Fibroblast of the conjunctiva (primary cell): ENCODE results near the gene KLK7.

ENCODE experiments used
- DNase-seq: peaks from one replicate; pipeline ENCODE4 v3.0.0-alpha.2; 2010; ENCODE audit warnings: low read depth

Gene KLK7

GRCh38 chr19:50983625-50984292 is at the start of gene KLK7:
Gene KLK7, minus strand, starts transcription at chr19:50983917. Its CDS starts 1,518 bp downstream, at chr19:50982399.
- DNase-seq: no peak

- DNase-seq: no peak
These were observed 48.1 kb upstream of the KLK7 start for GRCh38 chr19:51031880-51032225.

- no peak for DNase-seq
These were observed 47.6 kb upstream of the KLK7 start for GRCh38 chr19:51031220-51031879.

GRCh38 chr19:51030631-51031030 is 46.9 kb upstream of the KLK7 start:
- no peak for DNase-seq

GRCh38 chr19:51029718-51030117 is 46.0 kb upstream of the KLK7 start:
- DNase-seq: no peak

- no peak for DNase-seq
These were observed 44.2 kb upstream of the KLK7 start for GRCh38 chr19:51027873-51028272.

- no peak for DNase-seq
These were observed 43.5 kb upstream of the KLK7 start for GRCh38 chr19:51027126-51027806.

- DNase-seq: no peak
These were observed 42.8 kb upstream of the KLK7 start, which contains the start of gene KLK11 for GRCh38 chr19:51026554-51026831. Gene KLK11, minus strand, starts transcription at chr19:51026616. Its CDS starts 985 bp downstream, at chr19:51025631.

- no peak for DNase-seq
These were observed 42.3 kb upstream of the KLK7 start for GRCh38 chr19:51025809-51026553.

- no peak for DNase-seq
These were observed 41.7 kb upstream of the KLK7 start for GRCh38 chr19:51025401-51025800.

- no peak for DNase-seq
These were observed 41.2 kb upstream of the KLK7 start for GRCh38 chr19:51024924-51025323.

- no peak for DNase-seq
These were observed 40.2 kb upstream of the KLK7 start for GRCh38 chr19:51023946-51024345.

GRCh38 chr19:51022526-51022925 is 38.8 kb upstream of the KLK7 start:
- DNase-seq: no peak

- DNase-seq: no peak
These were observed 37.4 kb upstream of the KLK7 start for GRCh38 chr19:51020988-51021651.

GRCh38 chr19:51019544-51019925 is 35.8 kb upstream of the KLK7 start, which contains the start of gene KLK10:
Gene KLK10, minus strand, starts transcription at chr19:51019709. Its CDS starts 579 bp downstream, at chr19:51019130.
- DNase-seq: no peak

- DNase-seq: no peak
These were observed 35.2 kb upstream of the KLK7 start for GRCh38 chr19:51018745-51019543.

GRCh38 chr19:51016798-51017683 is 33.3 kb upstream of the KLK7 start:
- DNase-seq: no peak

- DNase-seq: no peak
These were observed 32.1 kb upstream of the KLK7 start for GRCh38 chr19:51015691-51016267.

- no peak for DNase-seq
These were observed 30.5 kb upstream of the KLK7 start for GRCh38 chr19:51014242-51014641.

GRCh38 chr19:51012661-51013190 is 29.0 kb upstream of the KLK7 start:
- no peak for DNase-seq
